ENCODE results near the gene EARS2. TPM values are rescaled to one million over a fixed set of nuclear protein-coding genes. Genes with fewer than 3 reads are reported as not detected.
A peak's percentile ranks its signal among the peaks of the same experiment; 100 is the strongest.

EARS2 gene
- total and polyA plus RNA-seq, 2 of the 4 experiments (the other 2 are of a cell fraction): 28.1 to 37.8 TPM

- Histone ChIP-seq H4K91ac (ENCODE audit: insufficient read depth, low read depth, low read length) (no peak overlapping the region), H3K18ac (ENCODE audit: low read depth, low read length) (no peak overlapping the region), H3K56ac (ENCODE audit: extremely low read depth, insufficient read depth, low read length) (no peak overlapping the region), H3K23ac (ENCODE audit: low read depth, low read length) (no peak overlapping the region), H2AFZ (replicated peaks; ENCODE audit: low read length, poor library complexity) (no peak overlapping the region), H3K4me1 (ENCODE audit: control insufficient read depth, insufficient read depth, low read length) (no peaks in the 10 kb centered on the region), H3K9me1 (ENCODE audit: insufficient read depth, low read length) (0 out of 2 replicates have a peak, but pooled peaks cover 7% of the 10 kb centered on the region), H3K36me3 (ENCODE audit: control insufficient read depth, insufficient read depth, low read length) (peaks cover 40% of the 10 kb centered on the region), H3K4ac (ENCODE audit: low read depth, low read length) (no peak overlapping the region), H2BK5ac (ENCODE audit: low read depth, low read length, poor library complexity, severe bottlenecking) (no peak overlapping the region), H3K4me3 (ENCODE audit: insufficient read depth, low read depth, low read length) (no peak overlapping the region), H4K8ac (ENCODE audit: low read depth in 2 of 2, low read length in 2 of 2) (no peak overlapping the region), H3K79me1 (ENCODE audit: low read depth in 1 of 2, low read length in 2 of 2) (0 out of 4 replicates have a peak, but pooled peaks cover 0 to 2% of the 10 kb centered on the region in 2 experiments), H3K9ac (ENCODE audit: low read depth, low read length) (no peak overlapping the region), H3K9me3 (ENCODE audit: control insufficient read depth, insufficient read depth, low read length) (no peaks in the 10 kb centered on the region), H3K27ac (ENCODE audit: insufficient read depth, low read length) (no peak overlapping the region), H2AK9ac (replicated peaks; ENCODE audit: low read depth, low read length, poor library complexity) (no peak overlapping the region), H2BK20ac (ENCODE audit: low read depth, low read length) (no peak overlapping the region), H3K27me3 (ENCODE audit: control insufficient read depth, insufficient read depth, low read length) (no peaks in the 10 kb centered on the region), H4K5ac (ENCODE audit: low read depth, low read length) (no peak overlapping the region), H2AK5ac (ENCODE audit: low read depth, low read length) (no peak overlapping the region), H3K4me2 (ENCODE audit: low read depth, low read length) (no peak overlapping the region), H4K20me1 (ENCODE audit: insufficient read depth, low read length) (no peaks in the 10 kb centered on the region), H3K14ac (replicated peaks; ENCODE audit: low read depth, low read length) (no peak overlapping the region), H2BK15ac (ENCODE audit: low read depth, low read length) (no peak overlapping the region), H2BK120ac (ENCODE audit: low read depth, low read length) (no peak overlapping the region)
- dilution Hi-C loops (cut with HindIII; ENCODE audit: low sequenced_read_pairs, unreplicated experiment): no loop called here
- ATAC-seq (ENCODE audit: low read depth) (no peak), DNase-seq (no peak)
- in situ Hi-C loops (cut with MboI; ENCODE audit: low sequenced_read_pairs): loop anchor here (5.0 kb wide), 1 partner anchor 51 kb away; no protein-coding TSS in a partner anchor
- POLR2A ChIA-PET (ENCODE audit: unreplicated experiment): no interaction called here
- WGBS, 2 experiments (ENCODE audit: extremely low coverage in 2 of 2, insufficient read length in 1 of 2): no CpG with 5 or more reads among the region's 4 CpGs
- intact Hi-C loops (cut with micrococcal nuclease): no loop called here
- CTCF ChIA-PET: interaction anchor here (0.6 kb wide), 1 partner anchor 36 kb away, joined by 3 read pairs; the partner anchor contains the start of gene EARS2
- no TSS peak for BruUV-seq (replicated peaks)
- no peak for TF ChIP-seq BHLHE40 (IDR thresholded peaks at IDR 0.05; ENCODE audit: low read depth, low read length)
- TF ChIP-seq CEBPB (IDR thresholded peaks at IDR 0.05; ENCODE audit: low read depth, low read length): peak; percentile 15; the same call in 1 of the 2 replicates
Observed at GRCh38 chr16:23521037-23521743, 36.0 kb downstream of the EARS2 start.
